ENCODE measurements around the gene LZTS3. TPM values are rescaled to one million over a fixed set of nuclear protein-coding genes. Genes with fewer than 3 reads are reported as not detected.
A peak's percentile ranks its signal among the peaks of the same experiment; 100 is the strongest.

Gene LZTS3
- total RNA-seq, 1 donor from 2014 or later: 11.3 TPM

- H3K27me3 ChIP-seq (ENCODE audit: control insufficient read depth, insufficient read depth, low read length): no peaks in the 10 kb centered on the region
- H3K36me3 ChIP-seq (ENCODE audit: control insufficient read depth, insufficient read depth, low read length): no peaks in the 10 kb centered on the region
- FAIRE-seq (no peak), DNase-seq (ENCODE audit: low read depth) (no peak)
- no peak for TF ChIP-seq CTCF (IDR thresholded peaks at IDR 0.05; ENCODE audit: insufficient read depth, low read length, severe bottlenecking)
- H3K4me3 ChIP-seq (ENCODE audit: low read depth, low read length): no peak overlapping the region
Observed at GRCh38 chr20:3162080-3162611, 11.2 kb downstream of the LZTS3 start.

- no peak for TF ChIP-seq CTCF (IDR thresholded peaks at IDR 0.05; ENCODE audit: insufficient read depth, low read length, severe bottlenecking)
- DNase-seq (ENCODE audit: low read depth) (no peak), FAIRE-seq (no peak)
- H3K27me3 ChIP-seq (ENCODE audit: control insufficient read depth, insufficient read depth, low read length): no peaks in the 10 kb centered on the region
- H3K4me3 ChIP-seq (ENCODE audit: low read depth, low read length): no peak overlapping the region
- H3K36me3 ChIP-seq (ENCODE audit: control insufficient read depth, insufficient read depth, low read length): no peaks in the 10 kb centered on the region
Observed at GRCh38 chr20:3161316-3162079, 11.9 kb downstream of the LZTS3 start.

- Histone ChIP-seq H3K4me3 (ENCODE audit: low read depth, low read length) (no peak overlapping the region), H3K27me3 (ENCODE audit: control insufficient read depth, insufficient read depth, low read length) (no peaks in the 10 kb centered on the region), H3K36me3 (ENCODE audit: control insufficient read depth, insufficient read depth, low read length) (no peaks in the 10 kb centered on the region)
- no peak for TF ChIP-seq CTCF (IDR thresholded peaks at IDR 0.05; ENCODE audit: insufficient read depth, low read length, severe bottlenecking)
- FAIRE-seq (no peak), DNase-seq (ENCODE audit: low read depth) (no peak)
Observed at GRCh38 chr20:3160418-3160817, 12.9 kb downstream of the LZTS3 start.

GRCh38 chr20:3158968-3159431 is 14.3 kb downstream of the LZTS3 start:
- Histone ChIP-seq H3K27me3 (ENCODE audit: control insufficient read depth, insufficient read depth, low read length) (no peaks in the 10 kb centered on the region), H3K36me3 (ENCODE audit: control insufficient read depth, insufficient read depth, low read length) (no peaks in the 10 kb centered on the region), H3K4me3 (ENCODE audit: low read depth, low read length) (peak overlapping the region; percentile 77)
- TF ChIP-seq CTCF (IDR thresholded peaks at IDR 0.05; ENCODE audit: insufficient read depth, low read length, severe bottlenecking): no peak
- DNase-seq (ENCODE audit: low read depth): no peak
- no peak for FAIRE-seq

- FAIRE-seq (no peak), DNase-seq (ENCODE audit: low read depth) (no peak)
- Histone ChIP-seq H3K27me3 (ENCODE audit: control insufficient read depth, insufficient read depth, low read length) (no peaks in the 10 kb centered on the region), H3K4me3 (ENCODE audit: low read depth, low read length) (no peak overlapping the region), H3K36me3 (ENCODE audit: control insufficient read depth, insufficient read depth, low read length) (no peaks in the 10 kb centered on the region)
- no peak for TF ChIP-seq CTCF (IDR thresholded peaks at IDR 0.05; ENCODE audit: insufficient read depth, low read length, severe bottlenecking)
Observed at GRCh38 chr20:3157817-3158216, 15.5 kb downstream of the LZTS3 start.

Measured in bronchial epithelial cell (primary cell).